Esophagus muscularis mucosa (tissue), 4 donors: Measurements from ENCODE around the gene KLF13. TPM values are rescaled to one million over a fixed set of nuclear protein-coding genes. Genes with fewer than 3 reads are reported as not detected.

Source experiments
- DNase-seq: peaks from one replicate; pipeline ENCODE4 v3.0.0-alpha.2; 2017; ENCODE audit errors: extremely low spot score
- H3K27ac ChIP-seq, 4 donors: fragments of 200-600 bp; sonication (generic); replicated peaks in 1 of 4; 1 replicate in 3 of 4; 2 replicates in 1 of 4; pipeline ENCODE4 v1.5.1; 2016 to 2019; ENCODE audit warnings: mild to moderate bottlenecking in 1 of 4
- H3K27me3 ChIP-seq, 4 donors: fragments of 200-600 bp; sonication (generic); one replicate each; pipeline versions ENCODE4 v1.5.1 to v1.6.0; 2016 to 2019
- H3K36me3 ChIP-seq, 4 donors: fragments of 200-600 bp; sonication (generic); one replicate each; pipeline ENCODE4 v1.5.1; 2016 to 2019
- H3K4me1 ChIP-seq, 4 donors: fragments of 200-600 bp; sonication (generic); one replicate each; pipeline ENCODE4 v1.5.1; 2016 to 2019
- H3K4me3 ChIP-seq, 4 donors: fragments of 200-600 bp; sonication (generic); 1 replicate in 2 of 4; 2 replicates in 2 of 4; pipeline ENCODE4 v1.5.1; 2016 to 2019; ENCODE audit warnings: mild to moderate bottlenecking in 4 of 4, moderate library complexity in 1 of 4
- H3K9me3 ChIP-seq, 4 donors: fragments of 200-600 bp; sonication (generic); 1 replicate in 3 of 4; 2 replicates in 1 of 4; pipeline ENCODE4 v1.5.1; 2016 to 2019
- EP300 ChIP-seq: sonication (generic); formaldehyde crosslinking; IDR thresholded peaks from one replicate; pipeline ENCODE4 v1.6.1; 2017; ENCODE audit warnings: antibody characterized with exemption
- POLR2A ChIP-seq: fragments of 450-650 bp; IDR thresholded peaks from one replicate; pipeline ENCODE4 v1.6.1; 2017; ENCODE audit warnings: antibody characterized with exemption, moderate library complexity, mild to moderate bottlenecking, low read depth
- POLR2AphosphoS5 ChIP-seq, 2 donors: sonication (generic); formaldehyde crosslinking; IDR thresholded peaks; one replicate each; pipeline ENCODE4 v1.6.1; 2017; ENCODE audit warnings: antibody characterized with exemption in 2 of 2
- WGBS: methylation state at CpG from one replicate; pipeline ENCODE4 v1.1.5; 2018; 5-methylcytosine and 5-hydroxymethylcytosine counted together
- intact Hi-C: fragments of 100-400 bp; cut with DNase I; formaldehyde crosslinking; loops from one replicate; pipeline ENCODE4 v1.15.1; 2023
- total RNA-seq, 4 donors: library from RNA; depleted of rRNA; stranded (reverse); fragments of >200 nt; gene quantifications; one replicate each; pipeline versions ENCODE4 v1.1.0 to v1.2.1, GENCODE V29; 2016
- TF ChIP-seq, protein P1 (sequence below), 3 experiments: fragments of 200-600 bp in 2 of 3; fragments of 450-650 bp in 1 of 3; sonication (generic) in 2 of 3; IDR thresholded peaks; one replicate each; pipeline ENCODE4 v1.5.1; 2017 to 2019; ENCODE audit warnings: antibody characterized with exemption in 3 of 3, mild to moderate bottlenecking in 2 of 3, moderate library complexity in 1 of 3

Gene KLF13
- total RNA-seq, 4 donors from 2014 or later, result 57.3 to 109 (median 74.2) TPM

DNA sequence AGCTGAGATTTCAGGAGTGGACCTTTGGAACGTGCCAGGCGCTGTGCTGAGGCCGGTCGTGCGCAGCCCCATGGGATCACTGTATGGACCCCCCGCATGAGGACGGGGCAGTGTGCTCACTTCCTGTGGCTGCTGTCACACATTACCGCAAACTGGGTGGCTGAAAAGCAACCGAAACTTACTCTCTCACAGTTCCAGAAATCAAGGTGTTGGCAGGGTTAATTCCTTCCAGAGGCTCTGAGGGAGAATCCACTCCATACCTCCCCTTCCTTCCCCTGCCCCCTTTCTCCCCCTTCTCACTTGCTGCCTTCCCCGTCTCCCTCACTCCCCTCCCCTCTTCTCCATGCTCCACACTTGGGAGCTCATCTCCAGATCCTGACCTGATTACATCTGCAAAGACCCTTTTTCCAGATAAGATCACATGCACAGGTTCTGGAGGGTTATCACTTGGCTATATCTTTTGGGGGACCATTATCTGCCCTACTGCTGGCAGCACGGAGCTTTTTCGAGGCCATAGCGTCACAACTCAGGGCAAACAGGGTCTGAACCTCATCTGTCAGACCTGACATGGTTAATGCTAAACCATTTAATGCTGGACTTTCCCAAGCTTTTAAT, 41.2 kb downstream of the KLF13 start:
- H3K36me3 ChIP-seq, result peaks cover 4 to 11% (median 8%) of the 10 kb centered on the region in 4 donors
- no peaks in the 10 kb centered on the region for H3K27me3 ChIP-seq
- H3K4me3 ChIP-seq, result no peak overlapping the region
- 73% methylated on average over 12 of the region's 13 CpGs for WGBS
- no peak for DNase-seq
- peaks cover 83 to 94% (median 92%) of the 10 kb centered on the region in 4 donors for H3K4me1 ChIP-seq
- no peak for TF ChIP-seq EP300
- no peak for TF ChIP-seq POLR2A
- TF ChIP-seq, protein P1, sequence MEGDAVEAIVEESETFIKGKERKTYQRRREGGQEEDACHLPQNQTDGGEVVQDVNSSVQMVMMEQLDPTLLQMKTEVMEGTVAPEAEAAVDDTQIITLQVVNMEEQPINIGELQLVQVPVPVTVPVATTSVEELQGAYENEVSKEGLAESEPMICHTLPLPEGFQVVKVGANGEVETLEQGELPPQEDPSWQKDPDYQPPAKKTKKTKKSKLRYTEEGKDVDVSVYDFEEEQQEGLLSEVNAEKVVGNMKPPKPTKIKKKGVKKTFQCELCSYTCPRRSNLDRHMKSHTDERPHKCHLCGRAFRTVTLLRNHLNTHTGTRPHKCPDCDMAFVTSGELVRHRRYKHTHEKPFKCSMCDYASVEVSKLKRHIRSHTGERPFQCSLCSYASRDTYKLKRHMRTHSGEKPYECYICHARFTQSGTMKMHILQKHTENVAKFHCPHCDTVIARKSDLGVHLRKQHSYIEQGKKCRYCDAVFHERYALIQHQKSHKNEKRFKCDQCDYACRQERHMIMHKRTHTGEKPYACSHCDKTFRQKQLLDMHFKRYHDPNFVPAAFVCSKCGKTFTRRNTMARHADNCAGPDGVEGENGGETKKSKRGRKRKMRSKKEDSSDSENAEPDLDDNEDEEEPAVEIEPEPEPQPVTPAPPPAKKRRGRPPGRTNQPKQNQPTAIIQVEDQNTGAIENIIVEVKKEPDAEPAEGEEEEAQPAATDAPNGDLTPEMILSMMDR (IDR thresholded peaks at IDR 0.05), result no peak
- TF ChIP-seq POLR2AphosphoS5 (IDR thresholded peaks at IDR 0.05), result no peak
- intact Hi-C loops, result loop anchor here (2.0 to 5.0 kb wide), 3 partner anchors 23 to 121 kb away; no protein-coding TSS in a partner anchor
- no peaks in the 10 kb centered on the region for H3K9me3 ChIP-seq
- H3K27ac ChIP-seq, result peak overlapping the region; percentile 92 to 93 (median 92)

DNA sequence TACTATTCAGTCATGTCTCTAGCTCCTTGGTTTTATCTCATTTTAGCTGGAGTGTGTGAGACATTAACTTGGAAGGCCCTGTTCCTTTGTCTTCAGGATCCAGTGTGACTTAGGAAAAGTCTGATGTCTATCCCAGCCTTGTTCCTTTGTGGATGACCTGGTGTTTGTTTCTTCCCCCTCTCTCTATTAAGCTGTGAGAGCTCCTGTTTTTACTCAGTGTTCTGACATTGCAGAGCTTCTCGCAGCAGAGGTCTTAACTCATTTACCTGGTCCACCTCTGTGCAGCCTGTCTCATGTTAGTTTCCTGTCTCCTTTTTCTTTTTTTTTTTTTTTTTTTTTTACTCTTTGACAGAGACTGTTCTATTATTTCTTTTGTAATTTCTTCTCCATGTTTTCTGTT, 43.1 kb downstream of the KLF13 start:
- Histone ChIP-seq H3K9me3 (no peaks in the 10 kb centered on the region), H3K27me3 (no peaks in the 10 kb centered on the region), H3K36me3 (peaks cover 15 to 27% (median 25%) of the 10 kb centered on the region in 4 donors), H3K27ac (peak overlapping the region in 3 of 4 donors; percentile 33 to 93 (median 93)), H3K4me3 (no peak overlapping the region), H3K4me1 (peaks cover 83 to 97% (median 92%) of the 10 kb centered on the region in 4 donors)
- no peak for DNase-seq
- intact Hi-C loops, result loop anchor here (5.0 kb wide), 1 partner anchor 68 kb away; no protein-coding TSS in a partner anchor
- WGBS, result 100% methylated on average over 1 of the region's 1 CpG
- TF ChIP-seq, protein P1 (IDR thresholded peaks at IDR 0.05), result no peak
- no peak for TF ChIP-seq POLR2A
- TF ChIP-seq EP300, result no peak
- TF ChIP-seq POLR2AphosphoS5 (IDR thresholded peaks at IDR 0.05), result no peak

DNA sequence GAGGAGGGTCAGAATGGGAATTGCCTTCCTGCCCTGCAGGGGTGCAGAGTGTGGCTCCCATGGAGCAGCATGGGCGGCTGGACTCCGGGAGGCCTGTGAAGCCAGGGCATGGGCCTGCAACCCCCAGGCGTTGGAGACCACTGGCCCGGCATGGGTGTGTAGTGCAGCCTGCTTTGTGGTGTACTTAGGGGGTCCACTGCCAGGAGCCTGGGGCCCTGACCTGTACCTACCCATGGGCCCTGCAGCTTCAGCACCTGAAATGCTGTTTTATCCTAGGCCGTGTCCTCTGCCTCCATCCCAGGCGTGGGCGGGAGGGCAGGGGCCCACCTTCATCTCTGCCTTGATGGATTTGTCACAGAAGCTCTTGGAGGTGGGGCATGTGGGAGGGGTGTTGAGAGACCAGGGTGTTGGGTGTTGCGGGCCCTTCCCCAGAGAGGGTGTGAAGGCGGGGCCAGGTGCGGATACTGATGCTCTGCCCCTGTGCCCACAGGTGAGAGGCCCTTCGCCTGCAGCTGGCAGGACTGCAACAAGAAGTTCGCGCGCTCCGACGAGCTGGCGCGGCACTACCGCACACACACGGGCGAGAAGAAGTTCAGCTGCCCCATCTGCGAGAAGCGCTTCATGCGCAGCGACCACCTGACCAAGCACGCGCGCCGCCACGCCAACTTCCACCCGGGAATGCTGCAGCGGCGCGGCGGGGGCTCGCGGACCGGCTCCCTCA, 45.0 kb downstream of the KLF13 start:
- peaks cover 78 to 88% (median 83%) of the 10 kb centered on the region in 4 donors for H3K4me1 ChIP-seq
- DNase-seq, result no peak
- H3K9me3 ChIP-seq, result no peaks in the 10 kb centered on the region
- intact Hi-C loops, result no loop called here
- no peaks in the 10 kb centered on the region for H3K27me3 ChIP-seq
- WGBS, result 95% methylated on average over 29 of the region's 38 CpGs
- peak overlapping the region; percentile 41 to 93 (median 52) for H3K27ac ChIP-seq
- peaks cover 15 to 43% (median 34%) of the 10 kb centered on the region in 4 donors for H3K36me3 ChIP-seq
- no peak overlapping the region for H3K4me3 ChIP-seq
- TF ChIP-seq POLR2AphosphoS5 (IDR thresholded peaks at IDR 0.05) (no peak), EP300 (no peak), POLR2A (no peak)
- TF ChIP-seq, protein P1 (IDR thresholded peaks at IDR 0.05), result no peak

DNA sequence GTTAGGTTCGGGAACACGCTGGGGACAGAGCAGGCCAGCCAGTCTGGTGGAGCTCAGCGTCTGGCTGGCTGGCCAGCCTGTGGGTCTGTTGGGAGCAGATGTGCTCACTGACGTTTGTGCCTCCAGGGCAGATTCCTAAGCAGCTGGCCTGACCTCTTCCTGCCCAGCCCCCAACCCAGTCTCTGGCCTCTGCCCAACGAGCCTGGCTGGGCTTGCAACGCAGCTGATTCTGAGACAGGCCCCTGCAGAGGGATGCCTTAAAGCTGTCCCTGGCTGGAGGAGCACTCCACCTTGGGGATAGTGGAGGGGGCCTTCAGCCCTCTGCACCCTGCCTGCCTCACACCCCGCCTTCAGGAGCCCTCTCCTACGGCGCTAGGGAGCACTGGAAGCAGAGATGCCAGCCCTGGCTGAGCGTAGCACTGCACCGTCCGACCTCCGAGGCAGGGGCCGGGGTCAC, 46.0 kb downstream of the KLF13 start:
- Histone ChIP-seq H3K9me3 (no peaks in the 10 kb centered on the region), H3K4me3 (no peak overlapping the region), H3K27me3 (no peaks in the 10 kb centered on the region), H3K36me3 (peaks cover 15 to 52% (median 38%) of the 10 kb centered on the region in 4 donors), H3K27ac (peak overlapping the region; percentile 49 to 93 (median 58)), H3K4me1 (peaks cover 75 to 79% (median 77%) of the 10 kb centered on the region in 4 donors)
- 79% methylated on average over 10 of the region's 14 CpGs for WGBS
- no peak for DNase-seq
- intact Hi-C loops, result no loop called here
- TF ChIP-seq POLR2A (no peak), POLR2AphosphoS5 (IDR thresholded peaks at IDR 0.05) (peak; percentile 65 to 75)
